ENCODE results near the gene EIF5A. TPM values are rescaled to one million over a fixed set of nuclear protein-coding genes. Genes with fewer than 3 reads are reported as not detected.

Gene EIF5A
- total and polyA plus RNA-seq, 2 donors (not counting 3 experiments of a cell fraction or from before 2014, with no cell fraction given) = 650 to 859 TPM

DNA sequence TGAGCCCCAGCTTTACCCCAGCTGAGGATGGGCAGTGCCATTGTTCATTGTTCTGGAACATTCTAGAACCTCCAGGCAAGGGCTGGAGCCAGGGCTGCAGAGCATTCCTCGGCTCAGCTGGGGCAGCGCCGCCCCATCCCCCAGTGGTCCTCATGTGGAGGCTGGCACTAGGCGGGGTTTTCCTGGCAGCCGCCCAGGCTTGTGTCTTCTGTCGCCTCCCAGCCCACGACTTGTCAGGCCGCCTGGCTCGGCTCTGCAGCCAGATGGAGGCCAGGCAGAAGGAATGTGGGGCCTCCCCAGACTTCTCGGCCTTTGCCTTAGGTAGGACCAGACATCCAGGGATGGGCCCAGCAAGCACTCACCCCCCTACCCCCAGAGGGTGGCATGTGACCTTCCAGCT is 47.6 kb downstream of the EIF5A start, which contains the start of gene TMEM95:
TSS of gene TMEM95 (plus strand) at position 104 of the 400 bp plus-strand sequence. CDS start at position 153, 49 bp downstream.
- Histone ChIP-seq H3K9me1 (replicated peaks; ENCODE audit: control insufficient read depth, extremely low read depth, insufficient read depth, low read length) (no peaks in the 10 kb centered on the region), H3K79me2 (ENCODE audit: control insufficient read depth, insufficient read depth, low read length) (no peaks in the 10 kb centered on the region), H4K20me1 (replicated peaks; ENCODE audit: control insufficient read depth, extremely low read depth, insufficient read depth, low read length) (no peaks in the 10 kb centered on the region), H3K4me3 (replicated peaks in 1 of 3; ENCODE audit: insufficient read depth in 1 of 3, low read depth in 1 of 3, low read length in 3 of 3) (no peak within 1 kb of the TSS), H3K4me2 (ENCODE audit: insufficient read depth, low read length) (no peak within 1 kb of the TSS), H3K9ac (replicated peaks; ENCODE audit: extremely low read depth, insufficient read depth, low read length) (no peak within 1 kb of the TSS), H3K27me3 (ENCODE audit: control insufficient read depth in 2 of 2, insufficient read depth in 2 of 2, low read length in 2 of 2) (no peaks in the 10 kb centered on the region), H2AFZ (ENCODE audit: low read depth, low read length) (no peak within 1 kb of the TSS), H3K27ac (ENCODE audit: insufficient read depth, low read depth, low read length) (no peak within 1 kb of the TSS), H3K4me1 (ENCODE audit: control insufficient read depth, extremely low read depth, insufficient read depth, low read length) (peaks cover 15% of the 10 kb centered on the region), H3K36me3 (ENCODE audit: control insufficient read depth in 2 of 2, extremely low read depth in 1 of 2, insufficient read depth in 2 of 2, low read length in 2 of 2) (no peaks in the 10 kb centered on the region), H3K9me3 (replicated peaks; ENCODE audit: control insufficient read depth, insufficient read depth, low read length) (no peaks in the 10 kb centered on the region)
- dilution Hi-C loops (cut with MboI; ENCODE audit: extremely low pct_ligation_motif_present, low sequenced_read_pairs) = no loop called here
- DNase-seq (ENCODE audit: low read depth, low spot score) = no peak
- TF ChIP-seq EZH2 (IDR thresholded peaks at IDR 0.05; ENCODE audit: borderline replicate concordance, low read depth, low read length, severe bottlenecking) (no peak), MYC (IDR thresholded peaks at IDR 0.05; ENCODE audit: low read depth, low read length) (no peak), JUN (IDR thresholded peaks at IDR 0.05; ENCODE audit: borderline replicate concordance, insufficient read depth, insufficient read length, low read depth) (no peak), POLR2AphosphoS5 (IDR thresholded peaks at IDR 0.05; ENCODE audit: insufficient read depth, low read depth, low read length) (no peak), FOS (IDR thresholded peaks at IDR 0.05; ENCODE audit: borderline replicate concordance, insufficient read depth, low read length) (no peak), GATA2 (IDR thresholded peaks at IDR 0.05; ENCODE audit: insufficient read depth, insufficient read length, low read depth, low read length) (no peak), POLR2A (IDR thresholded peaks at IDR 0.05; ENCODE audit: low read depth, low read length) (no peak)
- TF ChIP-seq, protein P1, sequence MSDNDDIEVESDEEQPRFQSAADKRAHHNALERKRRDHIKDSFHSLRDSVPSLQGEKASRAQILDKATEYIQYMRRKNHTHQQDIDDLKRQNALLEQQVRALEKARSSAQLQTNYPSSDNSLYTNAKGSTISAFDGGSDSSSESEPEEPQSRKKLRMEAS (IDR thresholded peaks at IDR 0.05; ENCODE audit: insufficient read depth, insufficient read length) = no peak
- TF ChIP-seq, protein P2, sequence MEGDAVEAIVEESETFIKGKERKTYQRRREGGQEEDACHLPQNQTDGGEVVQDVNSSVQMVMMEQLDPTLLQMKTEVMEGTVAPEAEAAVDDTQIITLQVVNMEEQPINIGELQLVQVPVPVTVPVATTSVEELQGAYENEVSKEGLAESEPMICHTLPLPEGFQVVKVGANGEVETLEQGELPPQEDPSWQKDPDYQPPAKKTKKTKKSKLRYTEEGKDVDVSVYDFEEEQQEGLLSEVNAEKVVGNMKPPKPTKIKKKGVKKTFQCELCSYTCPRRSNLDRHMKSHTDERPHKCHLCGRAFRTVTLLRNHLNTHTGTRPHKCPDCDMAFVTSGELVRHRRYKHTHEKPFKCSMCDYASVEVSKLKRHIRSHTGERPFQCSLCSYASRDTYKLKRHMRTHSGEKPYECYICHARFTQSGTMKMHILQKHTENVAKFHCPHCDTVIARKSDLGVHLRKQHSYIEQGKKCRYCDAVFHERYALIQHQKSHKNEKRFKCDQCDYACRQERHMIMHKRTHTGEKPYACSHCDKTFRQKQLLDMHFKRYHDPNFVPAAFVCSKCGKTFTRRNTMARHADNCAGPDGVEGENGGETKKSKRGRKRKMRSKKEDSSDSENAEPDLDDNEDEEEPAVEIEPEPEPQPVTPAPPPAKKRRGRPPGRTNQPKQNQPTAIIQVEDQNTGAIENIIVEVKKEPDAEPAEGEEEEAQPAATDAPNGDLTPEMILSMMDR (IDR thresholded peaks at IDR 0.05; ENCODE audit: extremely low read depth in 1 of 2, insufficient read depth in 1 of 2, low read depth in 1 of 2, low read length in 2 of 2) = no peak
- CTCF ChIA-PET = interaction anchor here (0.8 to 4.0 kb wide), 14 partner anchors 10 to 332 kb away, joined by 3 to 70 read pairs (median 10); partner anchors contain the start of genes TMEM102, TMEM256, TNK1 and TP53
- POLR2A ChIA-PET = no interaction called here
- no peak for FAIRE-seq
- intact Hi-C loops (cut with micrococcal nuclease) = loop anchor here (5.0 kb wide), 1 partner anchor 37 kb away; the partner anchor contains the start of gene PLSCR3
- BruUV-seq (replicated peaks) = no TSS peak

Measured in endothelial cell of umbilical vein (primary cell).